Fibroblast of skin of right quadriceps (primary cell): ENCODE measurements around the gene SUDS3.

Experiments used
- DNase-seq: peaks from one replicate; pipeline ENCODE4 v3.0.0-alpha.2; 2013

SUDS3 gene

GRCh38 chr12:118357257-118358007 lies 18.9 kb upstream of the SUDS3 start:
- peak; percentile 74 for DNase-seq

GRCh38 chr12:118358008-118358359 lies 18.4 kb upstream of the SUDS3 start:
- DNase-seq, result no peak

GRCh38 chr12:118358612-118359540 lies 17.5 kb upstream of the SUDS3 start:
- DNase-seq, result no peak

- DNase-seq, result no peak
Observed at GRCh38 chr12:118359541-118359915, 16.8 kb upstream of the SUDS3 start.

- DNase-seq, result no peak
Observed at GRCh38 chr12:118361092-118361404, 15.3 kb upstream of the SUDS3 start.

- DNase-seq, result no peak
Observed at GRCh38 chr12:118361889-118362288, 14.5 kb upstream of the SUDS3 start.

- no peak for DNase-seq
Observed at GRCh38 chr12:118368821-118369220, 7.5 kb upstream of the SUDS3 start.

- no peak for DNase-seq
Observed at GRCh38 chr12:118370601-118371000, 5.8 kb upstream of the SUDS3 start.

GRCh38 chr12:118371321-118372282 lies 4.8 kb upstream of the SUDS3 start:
- no peak for DNase-seq

GRCh38 chr12:118372541-118373495 lies 3.5 kb upstream of the SUDS3 start, which contains the start of gene TAOK3:
Gene TAOK3 (minus strand): TSS chr12:118372907. CDS start chr12:118255567, 117,340 bp downstream.
- peak; percentile 99 for DNase-seq

GRCh38 chr12:118373616-118374015 lies 2.7 kb upstream of the SUDS3 start:
- DNase-seq, result no peak

GRCh38 chr12:118374126-118374725 lies 2.1 kb upstream of the SUDS3 start:
- DNase-seq, result no peak

GRCh38 chr12:118374909-118375308 lies 1.4 kb upstream of the SUDS3 start:
- DNase-seq, result no peak

- DNase-seq, result no peak
Observed at GRCh38 chr12:118375348-118375747, 1.0 kb upstream of the SUDS3 start.

- no peak for DNase-seq
Observed at GRCh38 chr12:118377021-118377883, 897 bp downstream of the SUDS3 start.

- peak; percentile 56 for DNase-seq
Observed at GRCh38 chr12:118377884-118378470, 1.6 kb downstream of the SUDS3 start.

- DNase-seq, result no peak
Observed at GRCh38 chr12:118391424-118391823, 15.1 kb downstream of the SUDS3 start.

- no peak for DNase-seq
Observed at GRCh38 chr12:118391836-118392235, 15.5 kb downstream of the SUDS3 start.

- DNase-seq, result no peak
Observed at GRCh38 chr12:118397708-118398440, 21.5 kb downstream of the SUDS3 start.
